Measurements from ENCODE around the gene PRR33. TPM values are rescaled to one million over a fixed set of nuclear protein-coding genes. Genes with fewer than 3 reads are reported as not detected.

PRR33 gene
- total and polyA plus RNA-seq, 2 donors (not counting 3 experiments of a cell fraction or from before 2014, with no cell fraction given), result not detected

Small RNA genes within 50 kb of the gene (microRNA-seq; reads per million reads assigned to microRNA genes)
- gene MIR4298 (ENCODE audit: borderline number of aligned reads, borderline replicate concordance), result not detected
- not detected for gene MIR7847 (ENCODE audit: borderline number of aligned reads, borderline replicate concordance)

Small RNA genes within 50 kb of the gene (small RNA-seq; reads per million reads assigned to genes)
- gene AC051649.1 (ENCODE audit: insufficient read depth, insufficient read length, low read depth, low replicate concordance), result not detected
- gene MIR4298 (ENCODE audit: insufficient read depth, insufficient read length, low read depth, low replicate concordance), result not detected

Other genes starting within 250 kb of the PRR33 start
- not detected in 2 replicates for gene KRTAP5-6, start 194.7 kb downstream of the PRR33 start, total RNA-seq
- gene KRTAP5-6, start 194.7 kb downstream of the PRR33 start, polyA plus RNA-seq, result not detected in 2 replicates
- 0.62 and 0.66 TPM in 2 replicates for gene IFITM10, start 141.3 kb downstream of the PRR33 start, total RNA-seq
- 0.04 and 0.08 TPM in 2 replicates for gene IFITM10, start 141.3 kb downstream of the PRR33 start, polyA plus RNA-seq
- gene CTSD, start 128.0 kb downstream of the PRR33 start, total RNA-seq, result 197 and 215 TPM in 2 replicates
- gene CTSD, start 128.0 kb downstream of the PRR33 start, polyA plus RNA-seq, result 248 and 344 TPM in 2 replicates
- not detected in 2 replicates for gene SYT8, start 56.9 kb downstream of the PRR33 start, total RNA-seq
- not detected in 2 replicates for gene SYT8, start 56.9 kb downstream of the PRR33 start, polyA plus RNA-seq
- not detected in 2 replicates for gene TNNI2, start 52.9 kb downstream of the PRR33 start, total RNA-seq
- not detected in 2 replicates for gene TNNI2, start 52.9 kb downstream of the PRR33 start, polyA plus RNA-seq
- not detected in 2 replicates for gene LSP1, start 38.8 kb downstream of the PRR33 start, total RNA-seq
- not detected in 2 replicates for gene LSP1, start 38.8 kb downstream of the PRR33 start, polyA plus RNA-seq
- gene TNNT3, start 27.8 kb upstream of the PRR33 start, total RNA-seq, result not detected in 2 replicates
- gene TNNT3, start 27.8 kb upstream of the PRR33 start, polyA plus RNA-seq, result not detected in 2 replicates
- 72.7 and 81.6 TPM in 2 replicates for gene MRPL23, start 55.4 kb upstream of the PRR33 start, total RNA-seq
- 206 and 222 TPM in 2 replicates for gene MRPL23, start 55.4 kb upstream of the PRR33 start, polyA plus RNA-seq
- gene H19, start 105.9 kb upstream of the PRR33 start, total RNA-seq, result 0.37 and 3.2 TPM in 2 replicates
- gene H19, start 105.9 kb upstream of the PRR33 start, polyA plus RNA-seq, result 0.21 and 0.68 TPM in 2 replicates
- gene IGF2, start 247.5 kb upstream of the PRR33 start, total RNA-seq, result 21.0 and 34.1 TPM in 2 replicates
- gene IGF2, start 247.5 kb upstream of the PRR33 start, polyA plus RNA-seq, result 4.3 and 5.7 TPM in 2 replicates